NCI-H774 (cell line): ENCODE results near the gene MUS81.
"Not testable (repeated sequence)": the region's sequence is repeated elsewhere in the genome, so short reads cannot be mapped to it uniquely, and the experiment has no call there.

Source experiments
- DNase-seq: peaks from one replicate; lab custom pipeline; 2025; lab: John Stamatoyannopoulos, UW

MUS81 gene

GRCh38 chr11:65873318-65874156, 13.3 kb downstream of the MUS81 start:
- DNase-seq: peak; percentile 91

- no peak for DNase-seq
Measured at GRCh38 chr11:65879617-65880016, 19.4 kb downstream of the MUS81 start, which contains the start of gene CTSW. TSS of gene CTSW (plus strand) at chr11:65879837. CDS start at chr11:65879855, 18 bp downstream.

GRCh38 chr11:65880027-65880426, 19.8 kb downstream of the MUS81 start:
- no peak for DNase-seq

GRCh38 chr11:65880844-65881421, 20.7 kb downstream of the MUS81 start:
- DNase-seq: no peak

GRCh38 chr11:65882120-65883057, 22.2 kb downstream of the MUS81 start:
- DNase-seq: no peak

GRCh38 chr11:65883058-65883761, 23.0 kb downstream of the MUS81 start:
- DNase-seq: no peak

GRCh38 chr11:65883786-65884715, 23.8 kb downstream of the MUS81 start:
- DNase-seq: no peak

GRCh38 chr11:65884716-65885092, 24.5 kb downstream of the MUS81 start:
- DNase-seq: peak; percentile 66

GRCh38 chr11:65885231-65885630, 25.0 kb downstream of the MUS81 start:
- DNase-seq: no peak

GRCh38 chr11:65885808-65886536, 25.7 kb downstream of the MUS81 start:
- no peak for DNase-seq

- DNase-seq: no peak
Measured at GRCh38 chr11:65886826-65887722, 26.8 kb downstream of the MUS81 start.

GRCh38 chr11:65887723-65888162, 27.5 kb downstream of the MUS81 start:
- DNase-seq: peak; percentile 51

- peak; percentile 98 for DNase-seq
Measured at GRCh38 chr11:65888163-65888814, 28.1 kb downstream of the MUS81 start, which contains the start of gene FIBP. TSS of gene FIBP (minus strand) at chr11:65888471. CDS start at chr11:65888418, 53 bp downstream.

GRCh38 chr11:65890324-65891218, 30.3 kb downstream of the MUS81 start, which contains the start of gene CCDC85B:
TSS of gene CCDC85B (plus strand) at chr11:65890673. CDS start at chr11:65890784, 111 bp downstream.
- peak; percentile 95 for DNase-seq

- DNase-seq: no peak
Measured at GRCh38 chr11:65891219-65892136, 31.2 kb downstream of the MUS81 start.

GRCh38 chr11:65892137-65892540, 31.9 kb downstream of the MUS81 start:
- DNase-seq: not testable (repeated sequence)
